Right lobe of liver (tissue), 4 donors: Measurements from ENCODE around the gene PLLP.

ENCODE experiments used
- POLR2A ChIP-seq: fragments of 450-650 bp; IDR thresholded peaks from one replicate; pipeline ENCODE4 v1.6.1; 2017; ENCODE audit warnings: antibody characterized with exemption, mild to moderate bottlenecking
- TF ChIP-seq, protein P1 (sequence below), 4 donors: fragments of 200-600 bp in 3 of 4; fragments of 450-650 bp in 1 of 4; IDR thresholded peaks; one replicate each; pipeline versions ENCODE4 v1.5.1 to v1.8.0; 2016 to 2022; ENCODE audit warnings: antibody characterized with exemption in 4 of 4, mild to moderate bottlenecking in 2 of 4
- donor health status: DM: no; HTN: no; CAD: no.
- donor health status: DM: no; HTN: no; CAD: no.
- donor health status: DM: no; HTN: yes; CAD: no.

DNA sequence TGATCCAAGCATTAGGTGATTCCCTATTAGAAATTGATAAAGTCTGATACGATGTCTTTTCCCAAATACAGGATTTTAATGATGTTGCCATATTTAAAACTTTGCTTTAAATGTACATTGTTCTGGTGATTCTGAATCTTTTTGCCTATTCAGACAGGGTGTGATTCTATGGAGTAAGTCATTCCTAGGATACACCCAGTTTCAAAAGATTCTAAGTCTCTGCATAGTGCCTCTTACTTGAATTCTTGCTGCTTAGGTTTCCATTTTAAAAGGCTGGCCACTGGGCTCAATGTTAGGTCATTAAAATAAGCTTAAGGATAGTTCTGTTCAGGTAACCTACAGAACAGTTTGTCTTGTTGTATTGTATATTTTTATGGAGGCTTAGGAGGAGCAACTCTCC lies 61.4 kb downstream of the PLLP start:
- TF ChIP-seq, protein P1, sequence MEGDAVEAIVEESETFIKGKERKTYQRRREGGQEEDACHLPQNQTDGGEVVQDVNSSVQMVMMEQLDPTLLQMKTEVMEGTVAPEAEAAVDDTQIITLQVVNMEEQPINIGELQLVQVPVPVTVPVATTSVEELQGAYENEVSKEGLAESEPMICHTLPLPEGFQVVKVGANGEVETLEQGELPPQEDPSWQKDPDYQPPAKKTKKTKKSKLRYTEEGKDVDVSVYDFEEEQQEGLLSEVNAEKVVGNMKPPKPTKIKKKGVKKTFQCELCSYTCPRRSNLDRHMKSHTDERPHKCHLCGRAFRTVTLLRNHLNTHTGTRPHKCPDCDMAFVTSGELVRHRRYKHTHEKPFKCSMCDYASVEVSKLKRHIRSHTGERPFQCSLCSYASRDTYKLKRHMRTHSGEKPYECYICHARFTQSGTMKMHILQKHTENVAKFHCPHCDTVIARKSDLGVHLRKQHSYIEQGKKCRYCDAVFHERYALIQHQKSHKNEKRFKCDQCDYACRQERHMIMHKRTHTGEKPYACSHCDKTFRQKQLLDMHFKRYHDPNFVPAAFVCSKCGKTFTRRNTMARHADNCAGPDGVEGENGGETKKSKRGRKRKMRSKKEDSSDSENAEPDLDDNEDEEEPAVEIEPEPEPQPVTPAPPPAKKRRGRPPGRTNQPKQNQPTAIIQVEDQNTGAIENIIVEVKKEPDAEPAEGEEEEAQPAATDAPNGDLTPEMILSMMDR (IDR thresholded peaks at IDR 0.05) = no peak
- no peak for TF ChIP-seq POLR2A
